ENCODE results near the gene KCNK5.

- TF ChIP-seq CTCF (IDR thresholded peaks at IDR 0.05; ENCODE audit: poor library complexity): no peak
- TF ChIP-seq EZH2 (IDR thresholded peaks at IDR 0.05; ENCODE audit: borderline replicate concordance): no peak
These were observed 78.1 kb downstream of the KCNK5 start for GRCh38 chr6:39151211-39151610.
